Fibroblast of villous mesenchyme (primary cell): ENCODE data around the gene ZEB1. TPM values are rescaled to one million over a fixed set of nuclear protein-coding genes. Genes with fewer than 3 reads are reported as not detected.
A peak's percentile ranks its signal among the peaks of the same experiment; 100 is the strongest.

Experiments
- DNase-seq: peaks from one replicate; pipeline ENCODE4 v3.0.0-alpha.2; 2010; ENCODE audit warnings: low read depth
- H3K4me3 ChIP-seq: 2 replicates; pipeline ENCODE4 v1.5.1; 2011; ENCODE audit warnings: low read depth, mild to moderate bottlenecking, low read length
- CTCF ChIP-seq: IDR thresholded peaks from 2 replicates; pipeline ENCODE4 v1.5.1; 2012; ENCODE audit warnings: low read depth, mild to moderate bottlenecking, low read length; ENCODE audit not compliant: insufficient read depth
- total RNA-seq: library from RNA; depleted of rRNA; stranded (reverse); fragments of >200 nt; gene quantifications from 2 replicates; pipeline ENCODE4 v1.2.3, GENCODE V29; 2012

ZEB1 gene
- total RNA-seq, 1 donor, result 89.8 TPM

DNA sequence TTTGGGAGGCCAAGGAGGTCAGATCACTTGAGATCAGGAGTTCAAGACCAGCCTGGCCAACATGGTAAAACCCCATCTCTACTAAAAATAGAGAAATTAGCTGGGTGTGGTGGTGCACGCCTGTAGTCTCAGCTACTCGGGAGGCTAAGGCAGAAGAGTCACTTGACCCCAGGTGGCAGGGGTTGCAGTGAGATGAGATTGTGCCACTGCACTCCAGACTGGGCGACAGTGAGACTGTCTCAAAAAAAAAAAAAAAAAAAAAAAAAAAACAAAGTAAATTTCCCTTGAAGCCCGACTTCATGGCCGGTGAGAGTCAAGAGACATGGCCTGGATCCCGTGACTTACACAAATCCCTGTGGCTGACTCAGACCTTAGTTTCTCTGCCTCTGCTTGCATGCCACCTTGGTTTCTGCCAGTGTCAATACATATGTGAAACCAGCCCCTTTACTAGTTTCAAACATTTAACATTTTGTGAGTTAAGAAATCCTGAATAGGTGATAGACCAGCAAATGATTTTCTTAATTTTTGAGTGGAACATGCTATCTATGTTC is 62.8 kb downstream of the ZEB1 start:
- H3K4me3 ChIP-seq, result no peak overlapping the region
- TF ChIP-seq CTCF, result no peak
- DNase-seq, result peak; percentile 16

DNA sequence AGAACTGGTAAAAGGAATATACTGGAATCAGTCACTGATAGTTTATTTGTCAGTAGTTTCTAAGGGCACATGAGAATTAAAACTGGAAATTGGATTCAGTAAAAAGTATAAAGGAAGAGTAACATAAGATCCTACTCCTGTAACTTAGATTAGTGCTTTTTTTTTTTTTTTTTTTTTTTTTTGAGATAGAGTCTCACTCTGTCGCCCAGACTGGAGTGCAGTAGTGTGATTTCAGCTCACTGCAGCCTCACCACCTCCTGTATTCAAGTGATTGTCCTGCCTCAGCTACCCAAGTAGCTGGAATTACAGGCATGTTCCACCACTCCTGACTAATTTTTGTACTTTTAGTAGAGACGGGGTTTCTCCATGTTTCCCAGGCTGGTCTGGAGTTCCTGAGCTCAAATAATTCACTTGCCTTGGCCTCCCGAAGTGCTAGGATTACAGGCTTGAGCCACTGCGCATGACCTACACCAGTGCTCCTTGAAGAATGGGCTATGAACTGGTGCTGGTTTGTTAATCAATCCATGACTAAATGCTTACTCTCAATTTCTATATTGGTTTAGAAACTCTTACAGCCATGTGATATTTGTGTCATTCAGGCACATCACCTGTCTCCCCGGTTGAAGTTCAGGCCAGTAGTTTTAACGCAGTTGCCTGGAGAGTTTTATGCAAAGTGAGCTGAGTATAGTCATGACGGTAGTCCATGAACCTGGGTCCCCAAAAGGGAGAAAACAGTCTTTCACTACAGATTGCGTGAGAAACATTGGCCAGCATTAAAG is 65.0 kb downstream of the ZEB1 start:
- TF ChIP-seq CTCF, result no peak
- H3K4me3 ChIP-seq, result no peak overlapping the region
- DNase-seq, result no peak

DNA sequence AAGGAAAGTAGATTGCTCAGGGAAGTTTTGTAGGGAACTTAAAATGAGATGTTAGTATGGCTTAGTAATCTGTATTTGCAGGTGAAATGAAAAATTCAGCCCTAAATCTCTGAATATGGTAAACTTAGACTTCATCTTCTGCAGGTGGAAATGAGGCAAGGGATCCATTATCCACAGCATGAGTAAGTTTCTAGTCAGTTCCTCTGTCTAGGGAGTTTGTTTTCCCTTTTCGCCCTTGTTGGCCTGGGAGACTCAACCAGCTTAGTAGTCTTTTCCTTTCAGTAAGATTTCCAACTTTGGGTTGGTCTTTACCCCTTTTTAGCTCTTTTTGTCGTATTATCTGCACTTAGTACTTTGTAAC is 65.6 kb downstream of the ZEB1 start:
- no peak for DNase-seq
- TF ChIP-seq CTCF, result no peak
- no peak overlapping the region for H3K4me3 ChIP-seq

- H3K4me3 ChIP-seq, result no peak overlapping the region
- no peak for TF ChIP-seq CTCF
- no peak for DNase-seq
Observed at GRCh38 chr10:31390804-31391203, 71.8 kb downstream of the ZEB1 start.

DNA sequence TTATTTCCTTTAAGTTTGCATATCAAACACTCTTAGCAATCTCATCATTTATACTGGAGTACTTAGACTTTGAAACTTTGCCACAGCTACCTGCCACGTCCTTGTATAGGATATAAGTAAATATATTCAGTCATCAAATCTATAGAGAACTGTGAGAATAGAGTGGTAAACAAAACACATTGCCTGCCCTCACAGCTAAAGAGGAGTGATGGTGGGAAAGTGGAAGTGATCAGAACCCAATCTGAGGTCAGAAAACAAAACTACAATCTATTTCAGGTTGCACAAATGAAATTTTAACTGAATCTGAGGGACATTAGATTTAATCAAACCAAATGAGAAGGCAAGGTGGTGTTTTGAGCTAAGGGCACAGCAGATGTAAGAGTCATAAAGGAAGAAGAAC is 74.8 kb downstream of the ZEB1 start:
- no peak overlapping the region for H3K4me3 ChIP-seq
- DNase-seq, result no peak
- TF ChIP-seq CTCF, result no peak

DNA sequence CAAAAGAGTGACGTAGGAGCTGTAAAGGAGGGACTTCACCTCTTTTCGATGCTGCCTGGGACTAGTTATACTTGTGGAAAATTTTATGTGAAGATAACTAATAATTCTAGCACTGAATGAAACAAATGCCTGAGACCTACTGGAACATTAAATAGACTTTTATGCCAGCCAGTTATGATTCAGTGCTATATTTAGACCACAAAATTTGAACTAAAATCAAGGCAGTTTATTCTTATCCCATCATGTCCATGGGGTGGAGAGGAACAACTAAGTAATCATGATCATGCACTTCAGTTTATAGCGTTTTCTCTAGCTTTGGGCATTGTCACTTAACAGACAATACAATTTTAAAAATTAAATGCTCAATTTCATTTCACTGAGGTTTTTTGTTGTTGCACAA is 76.7 kb downstream of the ZEB1 start:
- TF ChIP-seq CTCF, result no peak
- no peak overlapping the region for H3K4me3 ChIP-seq
- DNase-seq, result no peak

DNA sequence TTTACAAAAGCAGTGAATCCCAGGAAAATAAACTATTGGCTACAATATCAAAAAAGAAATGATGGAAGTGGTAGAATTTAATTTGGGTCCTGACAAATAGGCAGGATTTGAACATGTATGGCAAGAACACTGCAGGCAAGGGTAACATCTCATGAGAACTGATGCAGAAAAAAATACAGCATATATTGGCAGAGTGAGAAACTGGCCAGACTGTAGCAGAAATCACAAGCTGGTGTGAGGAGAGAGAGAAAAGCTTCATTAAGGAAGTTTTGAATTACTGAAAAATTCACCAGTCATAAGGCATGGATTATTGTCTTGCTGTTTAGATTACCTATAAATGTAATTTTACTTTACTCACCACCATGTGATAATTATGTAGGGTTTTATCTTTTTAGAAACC is 77.4 kb downstream of the ZEB1 start:
- DNase-seq, result no peak
- H3K4me3 ChIP-seq, result no peak overlapping the region
- TF ChIP-seq CTCF, result no peak
